Fibroblast of mammary gland (primary cell): ENCODE data around the gene CAMK1D.
A peak's percentile ranks its signal among the peaks of the same experiment; 100 is the strongest.
"Not testable (repeated sequence)": the region's sequence is repeated elsewhere in the genome, so short reads cannot be mapped to it uniquely, and the experiment has no call there.

Experiments used
- DNase-seq: peaks from one replicate; pipeline ENCODE4 v3.0.0-alpha.2; 2010; ENCODE audit warnings: low read depth
- H3K4me3 ChIP-seq: 2 replicates; pipeline ENCODE4 v1.5.1; 2011; ENCODE audit warnings: low read depth, mild to moderate bottlenecking, low read length, moderate library complexity; ENCODE audit not compliant: control insufficient read depth
- CTCF ChIP-seq: conservative IDR thresholded peaks from 2 replicates; pipeline ENCODE4 v1.5.1; 2011; ENCODE audit warnings: low read depth, low read length, inconsistent platforms; ENCODE audit not compliant: control insufficient read depth, insufficient read depth

The CAMK1D gene

GRCh38 chr10:12348870-12349628, at the start of gene CAMK1D:
TSS of gene CAMK1D (plus strand) at chr10:12349547.
- peak within 1 kb of the TSS; percentile 43 for H3K4me3 ChIP-seq
- TF ChIP-seq CTCF, result no peak
- peak; percentile 43 for DNase-seq

GRCh38 chr10:12301036-12301435, 48.3 kb upstream of the CAMK1D start:
- not testable (repeated sequence) for DNase-seq

GRCh38 chr10:12308057-12308456, 41.3 kb upstream of the CAMK1D start:
- no peak overlapping the region for H3K4me3 ChIP-seq
- DNase-seq, result no peak
- TF ChIP-seq CTCF, result no peak

More at GRCh38 chr10:12301036-12301435, 48.3 kb upstream of the CAMK1D start:
- not testable (repeated sequence) for H3K4me3 ChIP-seq

- no peak for DNase-seq
- TF ChIP-seq CTCF, result no peak
- H3K4me3 ChIP-seq, result no peak overlapping the region
Measured at GRCh38 chr10:12308736-12309375, 40.5 kb upstream of the CAMK1D start.

- not testable (repeated sequence) for H3K4me3 ChIP-seq, DNase-seq
Measured at GRCh38 chr10:12309783-12310182, 39.6 kb upstream of the CAMK1D start.

- no peak for TF ChIP-seq CTCF
- H3K4me3 ChIP-seq, result no peak overlapping the region
- DNase-seq, result no peak
Measured at GRCh38 chr10:12314836-12315235, 34.5 kb upstream of the CAMK1D start.

GRCh38 chr10:12319076-12319475, 30.3 kb upstream of the CAMK1D start:
- no peak for DNase-seq
- no peak overlapping the region for H3K4me3 ChIP-seq
- no peak for TF ChIP-seq CTCF
